ENCODE data around the gene OSMR.

GRCh38 chr5:38938424-38938823 is 92.6 kb downstream of the OSMR start:
- TF ChIP-seq CTCF (IDR thresholded peaks at IDR 0.05; ENCODE audit: insufficient read depth, low read length, poor library complexity, severe bottlenecking) (no peak), EZH2phosphoT487 (conservative IDR thresholded peaks at IDR 0.05; ENCODE audit: low read length) (no peak)
